Limb (tissue), 2 donors: Measurements from ENCODE around the gene MGME1.

ENCODE experiments used
- DNase-seq, 2 donors: peaks; one replicate each; pipeline ENCODE4 v3.0.0-alpha.2; 2016; ENCODE audit errors: extremely low spot score in 2 of 2

The MGME1 gene

GRCh38 chr20:17992224-17992637, 23.4 kb downstream of the MGME1 start:
- DNase-seq, result no peak

GRCh38 chr20:17992847-17993513, 24.2 kb downstream of the MGME1 start:
- DNase-seq, result no peak

- no peak for DNase-seq
Measured at GRCh38 chr20:17993546-17993945, 24.7 kb downstream of the MGME1 start.

- peak; percentile 41 to 85 for DNase-seq
Measured at GRCh38 chr20:17995967-17996819, 27.4 kb downstream of the MGME1 start.

DNA sequence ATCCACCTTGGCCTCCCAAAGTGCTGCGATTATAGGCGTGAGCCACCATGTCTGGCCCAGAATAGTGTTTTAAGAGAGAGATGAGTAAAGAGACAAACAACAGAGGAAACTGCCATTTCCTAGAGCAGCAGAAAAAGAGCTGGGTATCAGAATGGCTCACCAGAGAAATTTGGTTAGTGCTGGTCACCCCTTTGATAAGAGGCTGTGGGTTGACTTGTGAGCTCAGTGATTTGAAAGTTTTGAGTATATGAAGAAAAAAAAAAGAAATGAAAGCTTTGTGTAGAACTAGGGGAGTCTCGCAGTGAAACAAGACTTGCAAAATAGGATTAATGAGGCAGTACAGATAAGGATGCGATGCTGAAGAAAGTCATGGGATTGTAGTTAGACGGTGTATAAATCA, 29.6 kb downstream of the MGME1 start:
- DNase-seq, result no peak

DNA sequence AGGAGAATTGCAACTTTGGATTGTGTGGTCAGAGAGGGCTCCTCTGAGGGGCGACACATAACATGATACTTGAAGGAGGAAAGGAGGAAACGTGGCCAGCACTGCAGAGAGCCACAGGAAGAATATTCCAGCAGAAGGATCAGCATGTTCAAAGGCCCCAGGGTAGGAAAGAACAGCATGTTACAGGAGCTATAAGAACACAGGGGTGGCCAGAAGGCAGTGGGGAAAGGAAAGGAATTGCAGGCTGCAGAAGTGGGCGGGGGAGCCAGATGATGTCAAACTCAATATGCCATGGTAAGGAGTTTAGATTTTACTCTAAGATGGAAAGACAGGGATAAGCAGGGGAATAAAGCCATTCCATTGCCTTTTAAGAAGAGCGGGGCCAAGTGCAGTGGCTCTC, 30.7 kb downstream of the MGME1 start:
- DNase-seq, result no peak

- DNase-seq, result peak in 1 of 2 donors; percentile 28
Measured at GRCh38 chr20:18001131-18001921, 32.5 kb downstream of the MGME1 start.

DNA sequence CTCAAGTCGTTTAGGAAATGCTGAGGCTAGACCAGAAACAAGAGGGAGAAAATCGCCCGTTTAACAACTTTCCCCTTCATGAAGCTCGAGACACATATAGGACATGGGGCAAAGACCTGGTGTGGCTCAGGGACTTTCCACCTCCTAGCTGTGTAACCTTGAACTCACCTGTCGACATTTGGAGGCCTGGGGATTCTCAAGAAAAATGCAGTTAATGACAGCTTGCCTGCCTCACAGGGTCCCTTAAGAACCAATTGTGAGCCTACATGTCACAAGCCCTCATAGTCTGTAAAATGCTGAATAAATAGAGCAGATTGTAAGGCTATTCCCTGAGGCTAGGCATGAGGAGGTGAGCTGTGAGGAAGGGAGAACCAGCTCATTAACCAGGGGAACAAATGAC, 35.1 kb downstream of the MGME1 start:
- no peak for DNase-seq

GRCh38 chr20:18004384-18005031, 35.7 kb downstream of the MGME1 start:
- DNase-seq, result peak; percentile 40 to 54

- DNase-seq, result peak in 1 of 2 donors; percentile 34
Measured at GRCh38 chr20:18005170-18005989, 36.6 kb downstream of the MGME1 start.

- no peak for DNase-seq
Measured at GRCh38 chr20:18005990-18006364, 37.2 kb downstream of the MGME1 start.

DNA sequence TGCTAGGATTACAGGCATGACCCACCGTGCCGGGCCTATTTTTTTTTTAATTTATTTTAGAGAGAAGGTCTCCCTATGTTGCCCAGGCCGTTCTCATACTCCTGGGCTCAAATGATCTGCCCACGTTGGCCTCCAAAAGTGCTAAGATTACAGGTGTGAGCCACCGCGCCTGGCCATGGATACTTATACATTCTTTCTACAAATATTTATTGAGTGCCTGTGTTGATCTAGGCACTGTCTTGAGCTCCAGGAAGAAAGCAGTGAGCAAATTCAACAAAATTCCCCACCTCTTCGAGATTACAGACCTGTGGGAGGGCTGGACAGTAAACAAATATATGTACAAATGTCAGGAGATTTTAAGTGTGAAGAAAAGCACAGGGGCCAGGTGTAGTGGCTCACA, 37.9 kb downstream of the MGME1 start:
- no peak for DNase-seq

DNA sequence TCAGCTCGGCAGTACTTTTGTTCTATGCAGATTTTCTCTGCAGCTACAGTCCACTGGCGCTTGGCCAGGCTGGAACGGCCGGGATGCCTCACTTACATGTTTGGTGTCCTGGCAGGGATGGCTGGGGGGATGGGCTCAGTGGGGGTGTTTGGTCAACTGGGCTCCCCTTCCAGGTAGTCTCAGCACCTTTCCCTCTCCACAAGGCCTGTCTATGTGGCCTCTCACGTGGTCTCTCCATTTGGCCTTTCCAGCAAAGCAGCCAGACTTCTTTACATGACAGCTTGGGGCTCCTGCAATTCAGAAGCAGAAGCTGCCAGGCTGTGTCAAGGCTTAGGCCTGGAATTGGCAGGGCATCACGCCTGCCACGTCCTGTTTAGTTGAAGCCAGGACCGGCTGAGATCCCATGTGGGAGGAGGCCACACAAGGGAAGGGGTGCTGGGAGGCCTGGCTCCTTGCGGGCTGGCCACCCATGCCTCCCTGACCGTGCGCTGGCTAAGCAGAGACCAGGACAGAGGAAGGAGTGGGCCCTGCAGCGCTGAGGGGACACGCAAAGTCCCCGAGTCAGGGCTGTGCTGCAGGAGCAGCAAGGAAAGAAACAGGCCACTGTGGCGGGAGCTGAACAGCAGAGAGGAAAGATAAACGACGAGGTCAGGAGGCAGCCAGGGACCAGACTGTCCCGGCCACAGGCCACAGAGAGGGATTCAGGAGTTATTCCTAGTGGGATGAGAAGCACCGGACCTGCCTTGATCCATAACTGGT, 38.9 kb downstream of the MGME1 start:
- peak in 1 of 2 donors; percentile 45 for DNase-seq

DNA sequence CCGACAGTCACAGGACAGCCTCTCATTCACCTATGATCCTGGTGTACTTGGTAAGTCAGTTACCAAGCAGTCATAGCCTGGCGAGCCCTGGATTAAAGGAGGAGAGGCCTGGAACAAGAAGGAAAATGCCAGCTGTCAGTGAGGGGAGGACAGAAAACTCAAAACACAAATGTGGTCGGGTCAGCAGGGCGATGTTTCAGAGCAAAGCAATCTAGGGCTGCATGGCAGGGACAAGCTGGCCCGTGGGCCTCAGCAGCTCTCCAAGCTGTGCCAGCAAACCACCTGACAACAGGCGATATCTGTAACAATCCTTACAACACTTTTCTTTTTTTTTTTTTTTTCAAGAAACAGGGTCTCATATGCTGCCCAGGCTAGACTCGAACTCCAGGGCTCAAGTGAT, 40.3 kb downstream of the MGME1 start:
- DNase-seq, result no peak

DNA sequence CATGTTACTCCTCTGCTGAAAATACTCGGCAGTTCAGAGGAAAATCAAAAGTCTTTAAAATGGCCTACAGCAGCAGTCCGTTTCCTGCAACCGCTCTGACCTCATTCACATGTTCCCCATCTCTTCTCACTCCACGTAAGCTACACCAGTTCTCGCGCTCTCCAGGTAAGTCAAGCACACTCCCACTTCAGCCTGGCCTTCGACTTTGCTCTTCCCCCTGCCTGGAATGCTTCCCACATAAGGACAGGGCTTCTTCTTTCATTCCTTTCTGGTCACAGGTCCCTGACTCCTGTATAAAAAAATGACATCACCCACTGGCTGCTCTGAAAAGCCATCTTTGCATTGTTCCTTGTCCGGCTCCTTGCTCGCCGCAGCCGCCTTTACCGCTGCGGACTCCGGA, 42.7 kb downstream of the MGME1 start:
- no peak for DNase-seq

GRCh38 chr20:18011951-18012645, 43.3 kb downstream of the MGME1 start:
- DNase-seq, result no peak

DNA sequence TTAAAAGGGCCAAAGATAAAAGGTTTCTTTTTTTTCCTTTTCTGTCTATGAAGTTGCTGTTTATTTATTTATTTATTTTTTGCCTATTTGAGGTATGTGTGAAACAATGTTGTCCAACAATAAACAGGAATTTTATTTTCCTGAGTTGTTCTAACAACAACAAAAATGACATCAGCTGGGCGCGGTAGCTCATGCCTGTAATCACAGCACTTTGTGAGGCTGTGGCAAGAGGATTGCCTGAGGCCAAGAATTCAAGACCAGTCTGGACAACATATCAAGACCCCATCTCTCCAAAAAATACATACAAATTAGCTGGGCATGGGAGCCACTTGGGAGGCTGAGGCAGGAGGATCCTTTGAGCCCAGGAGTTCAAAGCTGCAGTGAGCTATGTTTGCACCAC, 44.1 kb downstream of the MGME1 start:
- DNase-seq, result no peak

DNA sequence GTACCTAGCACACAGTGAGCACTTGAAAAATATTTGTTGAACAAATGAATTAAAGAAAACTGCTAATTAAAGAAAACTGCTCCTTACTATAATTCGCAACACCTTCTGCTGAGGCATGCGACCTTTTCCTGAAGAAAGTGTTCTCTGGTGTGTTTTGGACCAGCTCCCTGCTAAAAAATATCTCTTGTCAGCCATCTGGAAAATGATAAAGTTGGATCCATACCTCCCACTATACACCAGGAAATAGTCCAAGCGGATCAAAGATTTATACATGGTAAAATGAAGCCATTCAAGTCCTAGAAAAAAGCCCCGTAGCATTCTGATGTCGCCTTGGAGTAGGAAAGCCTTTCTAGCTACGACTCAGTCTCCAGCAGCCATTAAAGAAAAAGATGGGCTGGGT, 45.6 kb downstream of the MGME1 start:
- no peak for DNase-seq

GRCh38 chr20:18016772-18017171, 48.0 kb downstream of the MGME1 start:
- DNase-seq, result no peak
